Measurements from ENCODE around the gene IFI44L.

GRCh38 chr1:78607334-78607927, 12.8 kb upstream of the IFI44L start:
- TF ChIP-seq CTCF (IDR thresholded peaks at IDR 0.05) (peak; percentile 11 to 49 (median 44)), POLR2A (IDR thresholded peaks at IDR 0.05) (no peak)
